Fibroblast of peridontal ligament (primary cell): ENCODE measurements around the gene IGFBP6.

Experiments
- DNase-seq: peaks from one replicate; pipeline ENCODE4 v3.0.0-alpha.2; 2010; ENCODE audit errors: extremely low read depth

The IGFBP6 gene

GRCh38 chr12:53059434-53060063 is 37.9 kb upstream of the IGFBP6 start:
- DNase-seq, result no peak

GRCh38 chr12:53060064-53060720 is 37.3 kb upstream of the IGFBP6 start:
- DNase-seq, result no peak

GRCh38 chr12:53060721-53061276 is 36.7 kb upstream of the IGFBP6 start:
- DNase-seq, result no peak

DNA sequence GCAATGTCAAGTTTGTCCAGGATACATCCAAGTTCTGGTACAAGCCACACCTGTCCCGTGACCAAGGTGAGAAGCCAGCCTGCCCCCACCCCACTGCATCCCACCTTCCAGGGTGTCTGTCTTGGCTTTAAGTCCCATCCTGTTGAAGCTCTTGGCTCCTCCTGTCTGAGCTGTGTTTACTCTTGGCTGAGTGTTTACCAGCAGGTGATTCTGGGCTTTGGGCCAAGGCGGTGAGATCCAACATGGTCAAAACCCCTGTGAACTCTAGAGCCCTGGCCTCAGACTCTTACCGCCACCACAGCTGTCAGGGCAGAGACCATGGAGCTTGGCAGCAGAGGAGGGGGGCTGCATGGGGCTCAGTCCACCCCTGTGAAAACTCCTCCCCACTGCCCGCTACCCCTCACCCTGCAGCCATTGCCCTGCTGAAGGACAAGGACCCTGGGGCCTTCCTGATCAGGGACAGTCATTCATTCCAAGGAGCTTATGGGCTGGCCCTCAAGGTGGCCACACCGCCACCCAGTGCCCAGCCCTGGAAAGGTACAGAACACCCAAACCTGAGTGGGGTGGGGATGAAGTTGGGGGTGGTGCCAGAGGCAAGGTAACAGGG is 36.0 kb upstream of the IGFBP6 start:
- DNase-seq, result no peak

- no peak for DNase-seq
Observed at GRCh38 chr12:53062011-53062961, 35.2 kb upstream of the IGFBP6 start.

- no peak for DNase-seq
Observed at GRCh38 chr12:53062977-53063707, 34.3 kb upstream of the IGFBP6 start.

GRCh38 chr12:53063708-53064612 is 33.5 kb upstream of the IGFBP6 start:
- peak; percentile 94 for DNase-seq

- no peak for DNase-seq
Observed at GRCh38 chr12:53064613-53065436, 32.6 kb upstream of the IGFBP6 start.

DNA sequence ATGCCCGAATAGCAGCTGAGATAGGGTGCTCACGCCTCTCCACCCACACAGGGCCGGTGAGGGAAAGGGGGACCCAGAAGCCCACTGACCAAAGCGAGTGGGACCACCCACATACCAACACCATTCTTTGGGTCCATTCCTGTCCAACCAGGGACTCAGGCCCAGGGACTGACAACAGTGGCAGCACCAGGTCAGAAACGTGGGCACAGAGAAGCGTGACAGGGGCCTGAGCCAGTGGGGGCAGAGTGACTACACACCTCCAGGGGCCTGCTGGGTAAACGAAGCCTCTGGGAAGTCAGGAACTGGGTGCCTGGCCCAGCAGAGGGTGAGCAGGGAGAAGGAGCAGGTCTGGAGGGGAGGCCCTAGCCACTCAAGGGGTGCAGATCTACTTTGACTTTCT is 32.0 kb upstream of the IGFBP6 start:
- no peak for DNase-seq

DNA sequence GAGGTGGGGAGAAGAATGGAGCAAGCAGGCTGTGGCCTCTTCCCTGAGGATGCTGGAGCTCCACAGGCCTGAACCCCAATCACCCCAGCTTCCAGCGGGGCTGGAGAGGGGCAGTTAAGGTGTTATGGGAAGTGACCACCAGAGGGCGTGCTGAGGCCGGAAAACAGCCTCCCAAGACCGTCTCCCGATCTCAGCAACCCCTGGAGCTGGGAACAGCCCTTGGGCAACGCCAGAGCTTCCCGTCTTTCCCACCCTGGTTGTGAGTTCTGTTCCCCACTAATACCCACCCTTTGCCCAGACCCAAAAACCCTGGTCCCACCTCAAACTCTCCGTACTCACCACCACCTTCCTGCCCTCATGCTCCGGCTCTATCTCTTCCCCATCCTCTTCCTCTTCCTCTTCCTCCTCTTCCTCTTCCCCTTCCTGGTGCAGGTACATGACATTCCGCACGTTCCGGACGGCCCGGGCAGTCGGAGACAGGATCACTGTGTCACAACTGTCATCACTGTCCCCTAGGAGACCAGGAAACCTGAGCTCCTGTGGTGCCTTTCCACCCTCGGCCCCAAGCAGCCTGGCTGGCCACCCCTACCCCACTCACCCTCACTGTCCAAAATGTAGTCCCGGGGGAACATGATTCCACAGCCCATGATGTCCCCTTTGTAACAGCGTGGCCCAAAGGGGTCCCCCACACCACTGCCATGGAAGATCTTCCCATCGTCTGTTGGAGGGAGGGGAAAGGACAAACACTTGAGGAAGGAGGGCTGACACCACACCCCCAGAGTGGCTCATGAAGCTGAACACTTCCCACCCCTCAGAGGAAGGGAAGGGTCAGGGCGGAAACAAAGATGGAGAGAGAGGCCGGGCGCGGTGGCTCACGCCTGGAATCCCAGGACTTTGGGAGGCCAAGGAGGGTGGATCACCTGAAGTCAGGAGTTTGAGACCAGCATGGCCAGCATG is 31.2 kb upstream of the IGFBP6 start:
- DNase-seq, result peak; percentile 86

DNA sequence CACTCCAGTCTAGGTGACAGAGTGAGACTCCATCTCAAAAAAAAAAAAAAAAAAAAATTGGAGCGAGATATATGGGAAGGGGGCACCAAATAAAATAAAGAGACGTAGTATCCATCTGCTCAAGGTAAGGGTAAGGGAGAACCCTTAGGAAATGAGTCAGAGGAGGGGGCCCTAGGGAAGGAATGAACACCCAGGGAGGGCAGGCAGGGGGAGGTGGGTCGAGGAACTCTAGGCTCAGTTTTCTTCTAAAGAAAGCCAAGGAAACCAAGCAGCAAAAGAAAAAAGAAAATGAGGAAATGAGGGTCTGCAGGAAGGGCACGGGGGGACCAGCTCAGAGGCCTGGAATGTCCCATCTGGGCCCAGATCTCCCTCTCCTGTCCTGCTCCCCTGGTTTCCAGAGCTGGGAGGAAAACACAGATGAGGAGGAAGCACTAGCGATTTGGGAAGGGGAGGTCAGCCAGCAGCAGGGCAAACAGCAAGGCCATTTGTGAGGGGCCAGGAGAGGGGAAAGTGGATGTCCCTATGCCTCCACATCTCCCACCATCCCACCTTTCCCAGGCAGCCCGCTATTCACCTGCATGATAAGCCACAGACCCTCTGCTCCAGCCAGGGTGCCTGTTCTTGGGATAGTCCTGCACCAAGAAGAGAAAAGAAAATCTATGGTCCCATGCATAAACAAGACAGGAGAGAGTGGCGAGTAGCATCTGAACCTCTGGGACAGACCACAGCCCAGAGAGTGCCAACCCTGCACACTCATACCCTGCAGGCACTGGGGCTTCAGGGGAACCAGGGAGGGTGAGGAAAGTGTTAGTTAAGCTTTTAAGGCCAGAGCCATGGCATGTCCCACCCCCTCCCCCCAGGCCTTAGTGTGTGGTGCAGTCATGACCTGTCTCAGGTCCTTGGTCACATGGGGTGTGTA is 30.1 kb upstream of the IGFBP6 start:
- DNase-seq, result no peak

DNA sequence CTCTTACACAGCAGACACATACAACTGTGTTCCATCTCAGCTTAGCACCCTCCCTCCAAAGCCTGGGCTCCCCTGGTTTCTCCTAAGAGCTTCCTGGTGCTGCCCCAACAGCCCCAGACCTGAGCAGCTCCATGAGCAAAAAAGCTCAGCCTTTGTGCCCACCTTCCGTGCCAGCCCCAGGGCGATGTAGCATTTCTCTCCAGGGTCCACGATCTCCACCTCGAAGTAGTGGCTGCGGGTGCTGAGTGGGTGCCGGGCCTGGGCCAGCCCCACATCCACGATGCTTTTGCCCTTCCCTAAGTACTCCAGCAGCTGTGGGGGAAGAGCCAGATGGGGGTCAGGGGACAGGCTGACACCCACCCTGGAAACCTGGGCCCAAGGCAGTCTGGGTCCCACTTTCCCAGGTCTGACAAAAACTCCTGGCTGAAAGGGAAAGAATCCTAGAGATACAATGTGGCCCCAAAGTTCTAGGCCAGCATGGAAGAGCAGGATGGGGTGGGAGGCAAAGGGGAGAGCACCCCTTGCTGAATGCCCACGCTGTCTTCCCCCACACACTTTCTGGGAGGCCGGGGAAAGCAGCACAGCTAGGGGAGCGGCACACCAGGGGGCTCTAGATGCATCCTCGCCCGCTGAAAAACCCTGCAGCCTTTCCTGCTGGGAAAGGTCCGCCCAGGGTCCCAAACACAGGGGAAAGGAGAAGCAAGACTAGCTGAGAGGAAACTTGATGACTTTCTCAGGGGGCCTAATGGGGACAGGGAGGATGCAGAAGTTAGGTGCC is 29.3 kb upstream of the IGFBP6 start:
- DNase-seq, result no peak

DNA sequence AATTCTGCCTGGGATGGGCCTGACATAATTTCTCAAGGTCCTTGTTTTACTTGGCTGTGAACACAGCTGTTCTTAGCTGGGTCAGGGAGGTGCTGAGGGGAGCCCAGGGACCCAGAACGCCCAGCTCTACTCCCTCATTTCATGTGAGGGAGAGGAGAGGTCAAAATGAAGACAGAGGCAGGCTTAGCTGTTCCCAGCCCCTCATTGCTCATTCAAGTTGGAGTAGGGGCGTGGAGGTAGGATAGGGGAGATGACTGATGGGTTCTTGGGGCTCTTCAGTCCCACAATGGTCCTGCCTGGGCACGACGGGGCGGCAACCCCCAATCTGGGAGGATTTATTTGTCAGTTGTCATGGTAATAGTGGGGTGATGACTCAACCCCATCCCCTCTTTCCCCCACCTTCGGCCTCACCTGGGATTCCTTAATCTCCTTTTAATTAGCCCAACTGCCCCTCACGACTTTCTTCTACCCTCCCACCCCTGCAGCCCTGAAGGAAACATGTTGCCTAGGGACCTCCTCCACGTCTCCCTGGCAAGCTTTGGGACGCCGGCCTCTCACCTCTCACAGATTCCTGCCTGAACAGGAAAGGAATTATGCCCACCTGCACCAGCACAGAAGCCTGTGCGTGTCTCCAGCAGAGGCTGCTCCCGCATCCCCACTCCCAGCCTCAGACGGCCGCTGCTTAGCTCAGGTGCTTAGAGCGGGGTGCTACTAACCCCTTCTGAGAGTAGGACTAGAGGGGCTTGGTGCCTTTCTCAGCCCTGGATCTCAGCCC is 28.5 kb upstream of the IGFBP6 start:
- no peak for DNase-seq

DNA sequence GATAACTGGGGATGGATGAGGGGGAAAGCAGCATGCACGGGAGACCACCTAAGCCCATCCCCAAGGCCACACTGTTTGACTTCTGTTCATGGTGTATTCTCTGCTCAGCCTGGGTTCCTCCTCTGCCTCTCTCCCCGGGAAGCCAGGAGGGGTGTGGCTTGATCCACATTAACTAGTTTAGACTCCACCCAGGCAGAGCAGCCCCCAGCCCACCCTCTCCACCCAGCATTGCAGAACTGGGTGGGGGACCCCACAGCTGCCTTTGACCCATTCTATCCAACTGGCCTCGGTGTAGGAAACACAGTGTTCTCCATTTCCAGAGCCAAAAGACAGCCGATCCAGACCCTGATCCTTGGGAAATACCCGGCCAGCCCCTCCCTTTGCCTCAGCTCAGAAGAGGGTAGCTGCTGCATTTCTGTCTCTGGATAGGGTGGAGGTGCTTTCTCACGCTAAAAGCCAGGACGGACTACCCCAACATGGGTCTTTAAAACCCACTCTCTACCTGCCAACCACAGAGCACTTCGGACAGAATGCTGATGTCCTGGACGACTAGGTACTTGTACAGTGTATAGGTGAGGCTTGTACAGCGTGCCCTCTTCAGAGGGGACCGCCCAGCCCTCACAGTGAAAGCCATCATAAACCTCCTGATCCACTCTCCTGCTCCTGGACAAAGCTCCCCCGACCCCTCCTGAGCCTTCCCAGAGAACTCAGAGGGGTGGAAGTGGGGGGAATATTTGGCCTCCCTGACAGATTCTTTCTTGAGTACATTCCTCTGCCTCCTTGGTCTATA is 27.7 kb upstream of the IGFBP6 start:
- no peak for DNase-seq
